HG02852 (cell line): ENCODE results near the gene KRT9.

ENCODE experiments used
- ATAC-seq: cut with Tn5 transposase; IDR thresholded peaks from one replicate; pipeline ENCODE4 v1.9.1; 2021; ENCODE audit warnings: mild to moderate bottlenecking, moderate library complexity; ENCODE audit not compliant: unreplicated experiment

The KRT9 gene

GRCh38 chr17:41533613-41534012, 38.2 kb downstream of the KRT9 start:
- no peak for ATAC-seq

- ATAC-seq: no peak
These were observed 38.8 kb downstream of the KRT9 start for GRCh38 chr17:41532947-41533570.

- no peak for ATAC-seq
These were observed 39.9 kb downstream of the KRT9 start for GRCh38 chr17:41531993-41532392.

- no peak for ATAC-seq
These were observed 41.5 kb downstream of the KRT9 start for GRCh38 chr17:41530062-41531048.

GRCh38 chr17:41529491-41529915, 42.4 kb downstream of the KRT9 start:
- ATAC-seq: no peak

- ATAC-seq: no peak
These were observed 42.9 kb downstream of the KRT9 start for GRCh38 chr17:41528959-41529353.

- ATAC-seq: no peak
These were observed 44.5 kb downstream of the KRT9 start for GRCh38 chr17:41527063-41528023.

GRCh38 chr17:41524261-41524660, 47.6 kb downstream of the KRT9 start:
- ATAC-seq: no peak

- ATAC-seq: no peak
These were observed 48.1 kb downstream of the KRT9 start for GRCh38 chr17:41523787-41524186.

- ATAC-seq: no peak
These were observed 48.6 kb downstream of the KRT9 start for GRCh38 chr17:41523225-41523593.

- no peak for ATAC-seq
These were observed 49.3 kb downstream of the KRT9 start for GRCh38 chr17:41522301-41523224.

- ATAC-seq: no peak
These were observed 50.1 kb downstream of the KRT9 start for GRCh38 chr17:41521574-41522261.

- no peak for ATAC-seq
These were observed 50.9 kb downstream of the KRT9 start for GRCh38 chr17:41520821-41521521.

- no peak for ATAC-seq
These were observed 52.2 kb downstream of the KRT9 start for GRCh38 chr17:41519501-41520224.

- ATAC-seq: no peak
These were observed 52.9 kb downstream of the KRT9 start, which contains the start of gene KRT15 for GRCh38 chr17:41518789-41519449. Gene KRT15, minus strand, starts transcription at chr17:41518890. Its CDS starts 63 bp downstream, at chr17:41518827.

GRCh38 chr17:41518031-41518430, 53.8 kb downstream of the KRT9 start:
- no peak for ATAC-seq

- ATAC-seq: no peak
These were observed 55.0 kb downstream of the KRT9 start for GRCh38 chr17:41516830-41517283.
